Activated T-helper 1 cell treated with anti-CD3 and anti-CD28 coated beads, Interleukin-12 subunit alpha, Interleukin-12 subunit beta, Interleukin-2, Interleukin-4 antibody, amounts not matched to agents 30 ng/mL and 10 ng/mL and 1 ng/mL, durations not matched to agents 14 hours and 24 hours and 36 hours (primary cell): ENCODE results near the gene CDH23. TPM values are rescaled to one million over a fixed set of nuclear protein-coding genes. Genes with fewer than 3 reads are reported as not detected.
A peak's percentile ranks its signal among the peaks of the same experiment; 100 is the strongest.

Experiments used
- DNase-seq: peaks from one replicate; pipeline ENCODE4 v3.0.0; 2021; ENCODE audit warnings: low spot score
- H3K27ac Mint-ChIP-seq: one replicate; pipeline ENCODE4 v1.8.0; 2021; ENCODE audit warnings: mild to moderate bottlenecking, mixed read lengths
- H3K27me3 Mint-ChIP-seq: one replicate; pipeline ENCODE4 v1.8.0; 2022; ENCODE audit warnings: mild to moderate bottlenecking, moderate library complexity, mixed read lengths; ENCODE audit not compliant: insufficient read depth
- H3K36me3 Mint-ChIP-seq: one replicate; pipeline ENCODE4 v1.8.0; 2021; ENCODE audit warnings: low read depth, mixed read lengths
- H3K4me1 Mint-ChIP-seq: one replicate; pipeline ENCODE4 v1.8.0; 2021; ENCODE audit warnings: low read depth, mixed read lengths
- H3K4me3 Mint-ChIP-seq: one replicate; pipeline ENCODE4 v1.8.0; 2021; ENCODE audit warnings: mild to moderate bottlenecking, moderate library complexity, mixed read lengths
- H3K9me3 Mint-ChIP-seq: one replicate; pipeline ENCODE4 v1.8.0; 2021; ENCODE audit warnings: mixed read lengths
- intact Hi-C: fragments of 100-400 bp; cut with micrococcal nuclease; formaldehyde crosslinking; loops from one replicate; pipeline ENCODE4 v1.15.1; 2024
- total RNA-seq: library from RNA; stranded (reverse); gene quantifications from 2 replicates; pipeline ENCODE4 v1.2.3, GENCODE V29; 2022

CDH23 gene
- total RNA-seq, 1 donor from 2014 or later: 0.57 TPM

GRCh38 chr10:71708897-71709882 lies 312.5 kb downstream of the CDH23 start:
- H3K4me3 Mint-ChIP-seq: no peak overlapping the region
- H3K27me3 Mint-ChIP-seq: no peaks in the 10 kb centered on the region
- DNase-seq: no peak
- H3K36me3 Mint-ChIP-seq: no peaks in the 10 kb centered on the region
- H3K27ac Mint-ChIP-seq: peak overlapping the region; percentile 21
- intact Hi-C loops: loop anchor here (1.0 kb wide), 3 partner anchors 223 to 395 kb away; no protein-coding TSS in a partner anchor
- H3K9me3 Mint-ChIP-seq: no peaks in the 10 kb centered on the region
- peaks cover 36% of the 10 kb centered on the region for H3K4me1 Mint-ChIP-seq

GRCh38 chr10:71710519-71710918 lies 313.8 kb downstream of the CDH23 start:
- H3K27ac Mint-ChIP-seq: no peak overlapping the region
- no peaks in the 10 kb centered on the region for H3K27me3 Mint-ChIP-seq
- no peak for DNase-seq
- H3K36me3 Mint-ChIP-seq: no peaks in the 10 kb centered on the region
- peaks cover 47% of the 10 kb centered on the region for H3K4me1 Mint-ChIP-seq
- H3K4me3 Mint-ChIP-seq: no peak overlapping the region
- no peaks in the 10 kb centered on the region for H3K9me3 Mint-ChIP-seq
- intact Hi-C loops: loop anchor here (5.0 kb wide), 1 partner anchor 62 kb away; the partner anchor contains the start of gene VSIR

GRCh38 chr10:71711052-71711623 lies 314.4 kb downstream of the CDH23 start:
- H3K4me3 Mint-ChIP-seq: no peak overlapping the region
- peaks cover 49% of the 10 kb centered on the region for H3K4me1 Mint-ChIP-seq
- no peaks in the 10 kb centered on the region for H3K27me3 Mint-ChIP-seq
- DNase-seq: no peak
- no peak overlapping the region for H3K27ac Mint-ChIP-seq
- H3K9me3 Mint-ChIP-seq: no peaks in the 10 kb centered on the region
- intact Hi-C loops: loop anchor here (5.0 kb wide), 1 partner anchor 61 kb away; the partner anchor contains the start of gene VSIR
- no peaks in the 10 kb centered on the region for H3K36me3 Mint-ChIP-seq

GRCh38 chr10:71712170-71712569 lies 315.4 kb downstream of the CDH23 start:
- Mint-ChIP-seq H3K36me3 (no peaks in the 10 kb centered on the region), H3K4me3 (no peak overlapping the region), H3K4me1 (peaks cover 48% of the 10 kb centered on the region), H3K9me3 (no peaks in the 10 kb centered on the region), H3K27ac (peak overlapping the region; percentile 96), H3K27me3 (no peaks in the 10 kb centered on the region)
- intact Hi-C loops: loop anchor here (5.0 kb wide), 1 partner anchor 60 kb away; the partner anchor contains the start of gene VSIR
- no peak for DNase-seq

- H3K9me3 Mint-ChIP-seq: no peaks in the 10 kb centered on the region
- no peak overlapping the region for H3K4me3 Mint-ChIP-seq
- no peak for DNase-seq
- no peaks in the 10 kb centered on the region for H3K27me3 Mint-ChIP-seq
- peak overlapping the region; percentile 96 for H3K27ac Mint-ChIP-seq
- intact Hi-C loops: loop anchor here (1.0 to 5.0 kb wide), 2 partner anchors 14 to 60 kb away; partner anchors contain the start of gene VSIR
- H3K36me3 Mint-ChIP-seq: no peaks in the 10 kb centered on the region
- H3K4me1 Mint-ChIP-seq: peaks cover 47% of the 10 kb centered on the region
Measured at GRCh38 chr10:71712572-71713134, 315.9 kb downstream of the CDH23 start.

- Mint-ChIP-seq H3K4me1 (peaks cover 45% of the 10 kb centered on the region), H3K36me3 (no peaks in the 10 kb centered on the region), H3K9me3 (no peaks in the 10 kb centered on the region), H3K27ac (peak overlapping the region; percentile 96), H3K4me3 (peak overlapping the region; percentile 63), H3K27me3 (no peaks in the 10 kb centered on the region)
- no peak for DNase-seq
- intact Hi-C loops: loop anchor here (1.0 to 5.0 kb wide), 2 partner anchors 13 to 59 kb away; partner anchors contain the start of gene VSIR
Measured at GRCh38 chr10:71713135-71714030, 316.7 kb downstream of the CDH23 start.

GRCh38 chr10:71714031-71714410 lies 317.3 kb downstream of the CDH23 start:
- H3K4me3 Mint-ChIP-seq: peak overlapping the region; percentile 58
- H3K4me1 Mint-ChIP-seq: peaks cover 45% of the 10 kb centered on the region
- intact Hi-C loops: loop anchor here (5.0 kb wide), 1 partner anchor 58 kb away; the partner anchor contains the start of gene VSIR
- H3K27ac Mint-ChIP-seq: peak overlapping the region; percentile 96
- no peaks in the 10 kb centered on the region for H3K36me3 Mint-ChIP-seq
- no peak for DNase-seq
- no peaks in the 10 kb centered on the region for H3K9me3 Mint-ChIP-seq
- no peaks in the 10 kb centered on the region for H3K27me3 Mint-ChIP-seq

GRCh38 chr10:71714592-71714991 lies 317.9 kb downstream of the CDH23 start:
- Mint-ChIP-seq H3K4me3 (peak overlapping the region; percentile 58), H3K9me3 (no peaks in the 10 kb centered on the region)

GRCh38 chr10:71715026-71715425 lies 318.3 kb downstream of the CDH23 start:
- Mint-ChIP-seq H3K9me3 (no peaks in the 10 kb centered on the region), H3K27ac (no peak overlapping the region), H3K27me3 (no peaks in the 10 kb centered on the region), H3K4me3 (no peak overlapping the region), H3K36me3 (no peaks in the 10 kb centered on the region), H3K4me1 (peaks cover 45% of the 10 kb centered on the region)
- intact Hi-C loops: no loop called here
- no peak for DNase-seq

More at GRCh38 chr10:71714592-71714991, 317.9 kb downstream of the CDH23 start:
- DNase-seq: no peak
- Mint-ChIP-seq H3K27me3 (no peaks in the 10 kb centered on the region), H3K4me1 (peaks cover 45% of the 10 kb centered on the region), H3K36me3 (no peaks in the 10 kb centered on the region), H3K27ac (peak overlapping the region; percentile 96)
- intact Hi-C loops: loop anchor here (5.0 kb wide), 1 partner anchor 58 kb away; the partner anchor contains the start of gene VSIR

- Mint-ChIP-seq H3K27me3 (no peaks in the 10 kb centered on the region), H3K36me3 (no peaks in the 10 kb centered on the region), H3K4me1 (peaks cover 45% of the 10 kb centered on the region), H3K4me3 (no peak overlapping the region), H3K9me3 (no peaks in the 10 kb centered on the region), H3K27ac (no peak overlapping the region)
- intact Hi-C loops: no loop called here
- no peak for DNase-seq
Measured at GRCh38 chr10:71715860-71716259, 319.1 kb downstream of the CDH23 start.

- no peak overlapping the region for H3K27ac Mint-ChIP-seq
- H3K4me3 Mint-ChIP-seq: no peak overlapping the region
- no peak for DNase-seq
- H3K36me3 Mint-ChIP-seq: no peaks in the 10 kb centered on the region
- no peaks in the 10 kb centered on the region for H3K9me3 Mint-ChIP-seq
- intact Hi-C loops: no loop called here
- H3K4me1 Mint-ChIP-seq: peaks cover 47% of the 10 kb centered on the region
- no peaks in the 10 kb centered on the region for H3K27me3 Mint-ChIP-seq
Measured at GRCh38 chr10:71716426-71716825, 319.7 kb downstream of the CDH23 start.

- H3K9me3 Mint-ChIP-seq: no peaks in the 10 kb centered on the region
Measured at GRCh38 chr10:71717056-71717455, 320.3 kb downstream of the CDH23 start.

More at GRCh38 chr10:71717056-71717455, 320.3 kb downstream of the CDH23 start:
- H3K4me1 Mint-ChIP-seq: peaks cover 46% of the 10 kb centered on the region
- H3K27me3 Mint-ChIP-seq: no peaks in the 10 kb centered on the region
- intact Hi-C loops: no loop called here
- no peak overlapping the region for H3K27ac Mint-ChIP-seq
- no peaks in the 10 kb centered on the region for H3K36me3 Mint-ChIP-seq
- H3K4me3 Mint-ChIP-seq: no peak overlapping the region
- DNase-seq: no peak
